ENCODE measurements around the gene MPC2.

The MPC2 gene
- 48.5 to 214 (median 121) reads per million in 18 experiments for total RNA-seq

DNA sequence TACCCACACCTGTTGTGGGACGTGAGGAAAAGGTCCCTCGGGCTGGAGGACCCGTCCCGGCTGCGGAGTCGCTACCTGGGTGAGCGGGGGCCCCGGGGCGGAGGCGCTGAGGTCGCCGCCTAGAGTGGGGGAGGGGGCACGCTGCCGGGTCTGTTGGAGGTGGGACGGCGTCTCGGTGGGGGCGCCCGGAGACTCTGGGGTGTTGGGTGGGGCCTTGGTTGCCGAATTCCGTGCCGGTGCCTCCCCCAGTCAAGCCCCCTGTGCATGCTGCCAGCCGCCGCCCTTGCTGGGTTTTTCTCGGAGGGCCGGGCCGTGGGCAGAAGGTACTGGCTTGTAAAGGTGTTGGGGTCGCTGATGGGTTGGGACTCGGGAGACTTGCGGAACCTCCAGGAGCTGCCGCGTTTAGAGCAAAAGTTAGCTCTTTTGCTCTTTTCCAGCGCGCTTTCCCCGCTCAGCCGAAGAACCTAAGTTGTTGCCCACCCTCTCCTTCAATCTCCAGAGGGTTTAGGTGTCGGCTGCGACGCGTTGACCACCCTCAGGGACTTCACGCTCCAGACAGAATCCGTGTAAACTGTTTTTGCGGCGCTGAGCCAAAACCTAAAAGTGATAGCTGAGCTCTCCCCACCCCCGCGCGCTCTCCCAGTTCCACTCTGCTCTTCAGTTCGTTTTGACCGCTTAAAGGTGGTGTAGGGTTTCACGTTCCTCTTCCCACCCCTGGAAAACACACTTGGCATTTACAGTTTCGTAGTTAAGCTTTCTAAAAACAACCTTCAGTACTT lies at the start of gene MPC2:
Gene MPC2, minus strand, starts transcription at position 143 of the 779 bp plus-strand sequence. CDS start 1,231 bp downstream, outside the sequence.
- peak; percentile 38 to 64 for DNase-seq

DNA sequence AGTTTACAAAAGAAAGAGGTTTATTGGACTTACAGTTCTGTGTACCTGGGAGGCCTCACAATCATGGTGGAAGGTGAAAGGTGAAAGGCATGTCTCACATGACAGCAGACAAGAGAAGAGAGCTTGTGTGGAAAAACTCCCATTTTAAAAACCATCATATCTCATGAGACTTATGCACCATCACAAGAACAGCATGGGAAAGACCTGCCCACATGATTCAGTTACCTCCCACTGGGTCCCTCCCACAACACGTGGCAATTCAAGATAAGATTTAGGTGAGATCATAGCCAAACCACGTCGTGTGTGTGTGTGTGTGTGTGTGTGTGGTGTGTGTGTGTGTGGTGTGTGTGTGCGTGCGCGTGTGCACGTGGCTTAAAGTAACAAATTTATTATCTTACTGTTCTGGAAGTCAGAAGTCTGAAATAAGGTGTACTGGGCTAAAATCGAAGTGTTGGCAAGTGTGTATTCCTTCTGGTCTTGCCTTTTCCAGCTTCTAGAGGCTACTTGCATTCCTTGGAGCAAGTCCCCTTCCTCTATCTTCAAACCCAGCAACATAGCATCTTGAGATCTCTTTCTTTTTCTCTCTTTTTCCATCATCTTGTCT lies 48.1 kb upstream of the MPC2 start:
- peak; percentile 21 to 47 for DNase-seq

DNA sequence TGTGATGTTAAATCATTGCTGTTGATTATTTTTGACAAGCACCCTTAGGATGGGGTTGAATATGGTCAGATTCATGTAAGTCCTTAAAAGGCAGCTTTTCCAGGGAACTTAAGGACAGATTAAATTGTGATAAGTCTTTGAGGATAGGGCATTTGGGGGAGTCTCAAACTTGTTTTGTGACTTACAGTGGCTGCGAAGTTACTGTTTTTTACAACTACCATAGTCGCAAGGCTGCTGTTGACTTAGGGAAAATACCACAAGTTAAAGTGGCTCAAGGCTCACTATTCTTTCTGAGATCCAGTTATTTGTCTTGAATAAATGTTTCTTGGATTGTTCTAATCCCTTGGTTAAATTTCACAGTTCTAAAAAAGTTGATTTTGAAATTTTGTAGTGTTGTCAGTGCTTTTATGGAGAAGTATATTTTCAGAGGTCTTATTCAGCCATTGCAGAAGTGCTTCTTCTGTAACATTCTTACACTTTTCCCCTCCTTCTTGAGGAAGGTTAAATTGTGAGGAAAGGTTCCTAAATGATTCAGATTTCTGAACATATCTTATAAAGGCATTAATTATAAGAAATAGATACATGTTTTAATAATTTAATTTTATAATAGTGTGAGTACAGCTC lies 47.0 kb upstream of the MPC2 start:
- DNase-seq: peak; percentile 31 to 60

DNA sequence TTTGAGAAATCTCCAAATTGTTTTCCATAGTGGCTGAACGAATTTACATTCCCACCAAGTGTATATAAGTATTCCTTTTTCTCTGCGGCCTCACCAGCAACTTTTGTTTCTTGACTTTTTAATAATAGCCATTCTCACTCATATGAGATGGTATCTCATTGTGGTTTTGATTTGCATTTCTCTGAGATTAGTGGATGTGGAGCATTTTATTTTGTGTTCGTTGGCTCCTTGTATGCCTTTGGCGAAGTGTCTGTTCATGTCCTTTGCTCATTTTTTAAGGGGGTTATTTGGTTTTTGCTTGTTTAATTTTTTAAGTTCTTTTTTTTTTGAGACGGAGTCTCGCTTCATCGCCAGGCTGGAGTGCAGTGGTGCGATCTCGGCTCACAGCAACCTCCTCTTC lies 45.1 kb upstream of the MPC2 start:
- DNase-seq: no peak

DNA sequence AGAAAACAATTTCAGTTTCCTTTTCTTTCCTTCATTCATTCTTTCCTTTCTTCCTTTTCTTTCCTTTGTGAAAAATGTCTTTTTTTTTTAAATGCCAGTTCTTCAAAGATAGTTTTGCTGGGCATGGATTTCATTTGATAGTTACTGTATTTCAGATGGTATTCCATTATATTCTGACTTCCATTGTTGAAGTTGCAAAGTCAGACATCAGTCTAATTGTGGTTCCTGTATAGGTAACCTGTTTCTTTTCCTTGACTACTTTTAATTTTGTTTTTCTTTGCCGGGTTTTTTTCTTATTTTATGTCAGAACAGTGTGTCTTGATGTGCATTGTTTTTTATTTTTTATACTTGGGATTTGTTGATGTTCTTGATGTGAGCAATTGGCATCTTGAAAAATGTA lies 40.4 kb upstream of the MPC2 start:
- no peak for DNase-seq

DNA sequence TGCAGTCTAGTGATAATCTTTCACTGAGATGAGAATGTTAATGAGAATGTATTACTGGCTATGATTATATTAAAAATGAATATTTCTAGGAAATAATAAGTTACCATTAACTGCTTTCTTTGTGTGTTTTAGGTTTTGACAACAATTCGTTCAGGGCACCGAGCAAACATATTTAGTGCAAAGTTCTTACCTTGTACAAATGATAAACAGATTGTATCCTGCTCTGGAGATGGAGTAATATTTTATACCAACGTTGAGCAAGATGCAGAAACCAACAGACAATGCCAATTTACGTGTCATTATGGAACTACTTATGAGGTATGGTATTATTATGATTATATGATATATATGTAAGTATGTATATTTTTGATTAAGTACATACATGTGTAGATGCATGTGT lies 37.8 kb upstream of the MPC2 start:
- DNase-seq: no peak

DNA sequence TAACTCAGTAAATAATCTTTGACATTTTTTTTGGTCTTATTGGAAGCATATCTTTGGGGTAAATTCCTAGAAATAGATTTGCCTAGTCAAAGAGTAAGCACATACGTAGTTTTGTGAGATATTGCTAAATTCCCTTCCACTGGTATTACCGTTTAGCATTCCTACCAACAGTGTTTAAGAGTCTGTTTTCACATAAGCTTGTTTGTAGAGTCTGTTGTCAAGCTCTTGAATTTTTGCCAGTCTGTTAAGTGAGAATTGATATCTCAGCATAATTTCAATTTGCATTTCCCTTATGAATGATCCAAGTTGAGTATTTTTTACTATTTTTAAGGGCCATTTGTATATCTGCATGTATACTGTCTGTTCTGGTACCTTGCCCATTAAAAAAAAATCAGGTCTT lies 37.0 kb upstream of the MPC2 start:
- no peak for DNase-seq

DNA sequence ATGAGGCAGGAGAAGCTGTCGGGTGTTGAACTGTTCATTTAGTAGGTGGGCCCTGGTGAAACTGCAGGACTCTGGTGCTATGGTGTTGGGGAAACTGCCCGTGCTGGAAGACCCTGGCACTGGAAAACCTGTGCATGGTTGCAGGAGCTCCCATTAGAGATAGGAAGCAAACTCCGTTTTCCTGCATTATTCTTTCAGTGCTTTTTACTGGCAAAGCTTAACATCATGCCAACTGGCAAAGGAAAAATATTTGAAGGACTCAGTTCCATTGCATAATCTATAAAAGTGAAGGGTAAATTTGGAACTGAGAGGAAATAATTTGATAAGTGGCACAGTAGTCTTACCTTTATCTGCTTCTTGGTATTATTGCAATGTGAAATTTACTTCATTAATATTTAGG lies 31.7 kb upstream of the MPC2 start:
- no peak for DNase-seq

DNA sequence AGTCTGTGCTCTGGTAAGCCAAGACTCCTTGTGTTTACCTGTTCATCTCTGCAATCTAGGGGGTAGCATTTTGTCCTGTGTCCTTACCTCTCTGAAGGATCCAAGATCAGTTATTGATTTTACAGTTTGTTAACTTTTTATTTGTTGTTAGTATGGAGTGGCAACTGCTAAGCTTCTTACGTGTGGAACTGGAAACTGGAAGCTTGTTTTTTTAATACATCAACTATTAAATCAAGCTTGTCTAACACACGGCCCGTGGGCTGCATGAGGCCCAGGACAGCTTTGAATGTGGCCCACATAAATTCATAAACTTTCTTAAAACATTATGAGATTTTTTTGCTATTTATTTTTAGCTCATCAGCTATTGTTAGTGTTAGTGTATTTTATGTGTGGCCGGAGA lies 29.2 kb upstream of the MPC2 start:
- DNase-seq: no peak

DNA sequence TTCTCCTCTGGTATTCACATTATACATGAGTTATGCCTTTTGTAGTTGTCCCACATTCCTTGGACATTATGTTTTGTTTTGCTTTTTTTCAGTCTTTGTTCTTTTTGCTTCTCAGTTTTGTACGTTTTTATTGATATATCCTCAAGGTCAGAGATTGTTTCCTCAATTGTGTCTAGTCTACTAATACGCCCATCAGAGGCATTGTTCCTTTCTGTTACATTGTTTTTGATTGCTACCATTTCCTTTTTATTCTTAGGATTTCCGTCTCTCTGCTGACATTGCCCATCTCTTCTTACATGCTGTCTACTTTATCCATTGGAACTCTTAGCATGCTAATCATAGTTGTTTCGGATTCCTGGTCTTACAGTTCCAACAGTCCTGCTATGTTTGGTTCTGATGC lies 27.8 kb upstream of the MPC2 start:
- DNase-seq: no peak

DNA sequence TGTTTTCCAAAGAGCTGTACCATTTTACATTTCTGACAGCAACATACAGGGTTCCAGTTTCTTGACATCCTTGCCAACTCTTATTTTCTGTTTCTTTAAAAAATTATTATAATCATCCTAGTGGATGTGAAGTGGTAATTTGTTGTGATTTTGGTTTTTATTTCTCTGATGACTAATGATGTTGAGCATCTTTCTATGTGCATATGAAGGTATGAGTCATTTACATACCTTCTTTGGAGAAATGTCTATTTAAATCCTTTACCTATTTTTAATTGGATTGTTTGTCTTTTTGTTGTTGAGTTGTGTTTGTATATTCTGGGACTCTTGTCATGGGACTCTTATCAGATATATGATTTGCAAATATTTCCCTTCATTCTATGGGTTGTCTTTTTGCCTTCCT lies 20.8 kb upstream of the MPC2 start:
- no peak for DNase-seq

DNA sequence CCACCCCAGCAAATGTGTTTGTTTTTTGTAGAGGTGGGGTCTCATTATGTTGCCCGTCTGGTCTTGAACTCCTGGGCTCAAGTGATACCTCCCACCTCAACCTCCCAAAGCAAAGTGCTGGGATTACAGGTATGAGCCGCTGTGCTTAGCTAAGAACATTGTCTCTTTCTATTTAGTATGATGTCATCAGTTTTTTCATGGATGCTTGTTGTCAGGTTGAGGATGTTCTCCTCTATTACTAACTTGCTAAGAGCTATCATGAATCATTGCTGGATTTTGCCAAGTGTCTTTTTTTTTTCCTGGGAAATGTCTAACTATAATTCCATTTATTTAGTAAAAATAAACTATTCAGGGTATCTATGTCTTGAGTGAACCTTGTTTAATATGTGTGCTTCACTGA lies 19.0 kb upstream of the MPC2 start:
- DNase-seq: no peak

DNA sequence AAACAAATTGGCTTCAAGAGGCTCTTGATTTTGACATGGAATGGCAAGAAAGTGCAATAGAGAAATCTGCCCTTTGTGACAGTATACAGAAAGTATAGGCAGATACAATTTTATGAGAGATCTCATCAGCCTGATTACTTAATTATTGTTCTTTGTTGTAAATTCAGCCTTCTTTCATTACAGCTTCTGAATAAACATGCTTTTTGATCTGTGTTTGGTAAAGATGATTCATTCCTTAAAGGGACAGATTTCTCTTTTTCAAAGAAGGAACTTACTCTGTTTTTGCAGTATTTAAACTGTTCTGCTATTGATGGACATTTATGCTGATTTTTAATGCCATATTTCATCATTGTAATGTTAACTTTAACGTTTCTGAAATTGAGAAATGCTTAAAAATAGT lies 13.7 kb upstream of the MPC2 start:
- no peak for DNase-seq

DNA sequence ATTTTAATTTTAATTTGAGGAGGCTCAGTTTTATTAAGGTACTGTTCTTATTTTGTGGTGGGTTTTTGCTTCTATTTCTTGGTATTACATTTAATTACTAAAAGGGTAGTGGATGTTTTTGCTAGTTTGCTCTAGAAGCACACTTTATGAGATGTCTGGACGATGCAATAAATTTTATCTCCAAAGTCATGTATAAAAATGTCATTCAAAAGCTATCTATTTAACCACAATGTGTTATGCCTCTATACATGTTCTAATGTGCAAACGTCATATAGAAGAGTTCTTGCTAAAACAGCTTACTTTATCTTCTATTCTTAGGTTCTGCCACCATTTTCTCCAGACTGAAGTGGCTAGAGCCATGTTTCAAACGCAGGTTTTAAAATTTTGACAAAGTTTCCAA lies 12.9 kb upstream of the MPC2 start:
- DNase-seq: no peak

DNA sequence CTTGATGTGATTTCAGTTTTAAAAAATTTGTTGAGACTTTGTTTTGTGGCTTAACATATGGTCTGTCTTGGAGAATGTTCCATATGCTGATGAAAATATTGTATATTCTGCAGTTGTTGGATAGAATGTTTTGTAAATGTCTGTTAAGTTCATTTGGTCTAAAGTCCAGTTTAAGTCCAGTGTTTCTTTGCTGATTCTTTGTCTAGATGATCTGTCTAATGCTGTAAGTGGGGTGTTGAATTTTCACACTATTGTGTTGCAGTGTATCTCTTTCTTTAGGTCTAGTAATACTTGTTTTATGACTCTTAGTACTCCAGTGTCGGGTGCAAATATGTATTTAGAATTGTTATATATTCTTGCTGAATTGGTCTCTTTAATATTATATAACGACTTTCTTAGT lies 10.9 kb upstream of the MPC2 start:
- no peak for DNase-seq

DNA sequence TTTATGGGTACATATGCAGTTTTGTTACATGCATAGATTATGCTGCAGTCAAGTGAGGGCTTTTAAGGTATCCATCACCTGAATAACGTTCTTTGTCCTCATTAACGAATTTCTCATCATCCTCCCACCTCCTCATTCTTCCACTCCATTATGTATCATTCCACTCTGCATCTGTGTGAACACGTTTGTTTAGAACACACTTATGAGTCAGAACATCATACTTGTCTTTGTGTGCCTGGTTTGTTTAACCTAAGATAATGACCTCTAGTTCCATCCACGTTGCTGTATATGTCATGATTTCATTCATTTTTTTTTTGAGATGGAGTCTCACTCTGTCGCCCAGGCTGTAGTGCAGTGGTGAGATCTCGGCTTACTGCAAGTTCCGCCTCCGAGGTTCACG lies 6.7 kb upstream of the MPC2 start:
- DNase-seq: no peak

DNA sequence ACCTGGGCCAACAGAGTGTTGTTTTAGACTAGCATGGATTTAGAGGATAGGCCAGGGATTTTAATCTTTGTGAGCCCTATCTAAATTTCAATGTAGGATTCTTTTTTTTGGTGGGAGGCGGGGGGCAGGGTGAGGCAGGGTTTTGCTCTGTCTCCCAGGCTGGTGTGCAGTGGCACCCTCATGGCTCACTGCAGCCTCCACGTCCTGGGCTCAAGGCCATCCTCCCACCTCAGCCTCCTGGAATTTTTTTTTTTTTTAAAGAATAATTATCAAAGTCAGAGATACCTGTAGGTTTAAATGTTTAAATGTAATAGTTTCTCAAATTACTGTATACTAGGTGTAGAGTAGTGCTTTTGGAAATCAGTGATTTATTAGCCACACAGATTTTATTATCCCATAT lies 3.4 kb upstream of the MPC2 start:
- DNase-seq: no peak

DNA sequence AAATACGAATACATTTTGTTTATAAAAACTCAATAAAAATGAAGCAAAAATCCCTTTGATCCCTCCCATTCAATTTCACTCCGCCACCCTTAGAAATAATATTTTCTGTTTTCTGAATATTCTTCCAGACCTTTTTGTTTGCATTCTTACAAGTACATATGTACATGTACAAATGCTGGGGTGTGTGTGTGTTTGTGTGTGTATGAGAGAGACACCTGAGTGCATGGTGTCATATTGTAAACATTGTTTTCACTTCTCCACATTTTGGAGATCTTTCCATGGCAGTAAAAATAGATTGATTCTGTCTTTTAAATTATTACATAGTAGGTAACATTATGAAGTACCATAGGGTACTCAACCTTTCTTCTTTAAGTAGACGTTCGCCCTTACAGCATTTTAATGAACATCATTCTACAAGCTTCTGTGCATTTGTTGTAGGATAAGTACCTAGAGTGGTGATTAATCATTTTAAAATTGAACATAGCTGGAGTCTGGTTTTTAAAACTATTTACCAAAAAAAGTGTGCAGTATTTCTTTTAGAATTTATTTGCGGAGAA lies 1.3 kb upstream of the MPC2 start:
- no peak for DNase-seq

DNA sequence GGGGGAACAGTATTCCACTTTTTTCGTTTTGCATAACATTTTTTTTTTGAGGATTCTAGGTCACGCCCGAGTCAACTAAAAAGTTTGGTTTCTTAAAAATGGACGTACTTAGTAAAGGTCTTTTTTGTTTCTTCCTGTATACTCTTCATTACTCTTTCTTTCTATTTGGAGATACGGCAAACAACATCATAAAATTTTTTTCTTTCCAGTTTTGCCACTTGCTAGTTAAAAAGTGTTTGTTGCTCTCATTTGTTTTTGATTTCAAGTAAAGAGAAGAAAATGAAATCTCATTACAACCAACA lies 788 bp upstream of the MPC2 start:
- no peak for DNase-seq

DNA sequence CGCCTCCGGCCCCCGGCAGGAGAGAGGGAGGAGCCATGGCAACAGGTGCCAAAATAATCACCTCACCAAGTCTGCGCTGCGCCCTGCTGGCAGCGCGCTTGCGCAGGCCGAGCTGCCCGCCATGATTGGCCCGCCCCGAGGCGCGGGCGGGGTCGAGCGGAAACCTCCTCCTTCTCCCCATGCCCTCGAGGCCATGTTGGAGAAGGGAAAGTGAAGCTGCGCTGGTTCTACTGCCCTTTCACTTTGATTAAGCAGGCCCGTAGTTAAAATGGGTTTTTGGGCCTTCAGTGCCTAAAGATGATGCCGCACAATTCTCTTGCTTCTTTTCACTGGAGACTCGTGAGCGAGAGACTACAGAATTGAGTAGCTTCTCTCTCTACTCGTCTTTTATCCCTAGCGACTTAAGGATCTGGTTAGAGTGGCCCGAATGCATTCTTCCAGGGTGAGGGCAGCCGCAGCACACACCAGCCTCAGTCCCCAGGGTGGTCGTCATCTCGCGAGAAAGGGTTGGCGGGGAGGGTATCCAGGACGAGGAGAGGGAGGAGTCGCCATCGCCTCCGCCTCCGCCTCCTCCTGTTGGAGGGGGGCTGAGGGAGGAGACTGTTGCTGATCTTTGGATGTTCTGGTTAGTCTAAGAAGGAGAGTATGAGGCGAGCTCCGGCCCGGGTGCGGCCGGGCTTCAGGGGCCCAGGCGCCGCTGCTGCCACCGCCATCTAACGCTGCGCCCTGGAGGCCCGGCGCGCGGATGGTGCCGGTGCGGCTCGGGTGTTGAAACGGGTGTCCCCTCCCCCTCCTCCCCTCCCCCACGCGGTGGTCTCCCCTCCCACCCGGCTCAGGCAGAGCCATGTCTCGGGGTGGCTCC lies 573 bp downstream of the MPC2 start, which contains the start of gene DCAF6:
Gene DCAF6, plus strand, starts transcription at position 616 of the 862 bp plus-strand sequence. Its CDS starts 229 bp downstream, at position 845.
- peak; percentile 98 for DNase-seq

DNA sequence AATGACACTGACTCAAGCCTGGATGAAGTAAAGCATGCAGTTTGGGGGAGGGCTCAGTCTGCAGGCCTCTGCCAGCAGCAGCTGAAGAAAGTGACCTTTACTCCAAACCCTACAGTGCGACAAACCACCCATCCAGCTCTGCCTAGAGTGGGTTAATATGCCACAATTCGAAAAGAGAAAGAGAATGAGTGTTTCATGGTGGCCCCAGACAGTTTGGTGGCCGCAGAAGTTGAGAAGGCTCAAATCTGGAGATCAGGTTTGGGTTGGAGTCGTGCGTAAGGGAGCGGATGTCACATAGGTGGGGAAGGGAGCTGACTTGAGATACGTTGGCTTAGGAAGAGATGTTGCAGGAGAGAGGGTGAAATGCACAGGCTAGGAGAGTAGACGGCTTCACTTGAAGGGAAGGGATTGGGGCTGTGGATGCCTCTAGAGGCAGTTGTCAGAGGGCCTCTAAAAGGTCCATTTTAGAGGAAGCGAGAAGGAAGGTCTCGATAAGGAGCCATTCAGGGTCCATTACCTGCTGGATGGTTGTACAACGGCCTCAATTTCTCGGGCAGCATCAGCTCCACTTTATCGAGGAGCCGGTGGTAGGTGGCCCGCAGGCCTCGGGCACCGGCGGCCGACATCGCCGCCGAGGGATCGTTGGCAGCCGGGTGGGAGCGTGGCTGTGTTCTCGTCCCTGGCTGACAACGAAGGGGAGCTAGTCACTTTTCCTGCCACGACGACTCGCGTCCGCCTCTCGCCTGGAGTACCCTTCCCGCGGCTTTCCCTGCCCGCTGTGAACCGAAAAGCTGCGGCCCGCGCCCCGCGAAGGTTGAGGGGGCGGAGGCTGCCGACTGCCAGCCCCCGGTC lies 1.4 kb downstream of the MPC2 start:
- DNase-seq: peak; percentile 56 to 71
